Keratinocyte (primary cell): ENCODE measurements around the gene ACAP3.

Experiments
- EZH2 ChIP-seq: IDR thresholded peaks from one replicate; pipeline ENCODE4 v1.6.1; 2012; ENCODE audit warnings: inconsistent platforms, mild to moderate bottlenecking, low read length, moderate library complexity
- TF ChIP-seq, protein P1 (sequence below), 3 experiments: IDR thresholded peaks in 1 of 3; conservative IDR thresholded peaks in 1 of 3; optimal IDR thresholded peaks in 1 of 3; 2 replicates in 2 of 3; 3 replicates in 1 of 3; pipeline versions ENCODE3 to v1.5.1; 2011; ENCODE audit warnings: low read length in 3 of 3, mild to moderate bottlenecking in 3 of 3, moderate library complexity in 2 of 3, control low read depth in 1 of 3, inconsistent platforms in 1 of 3; ENCODE audit not compliant: insufficient read depth in 2 of 3; ENCODE audit errors: extremely low read depth in 1 of 3

DNA sequence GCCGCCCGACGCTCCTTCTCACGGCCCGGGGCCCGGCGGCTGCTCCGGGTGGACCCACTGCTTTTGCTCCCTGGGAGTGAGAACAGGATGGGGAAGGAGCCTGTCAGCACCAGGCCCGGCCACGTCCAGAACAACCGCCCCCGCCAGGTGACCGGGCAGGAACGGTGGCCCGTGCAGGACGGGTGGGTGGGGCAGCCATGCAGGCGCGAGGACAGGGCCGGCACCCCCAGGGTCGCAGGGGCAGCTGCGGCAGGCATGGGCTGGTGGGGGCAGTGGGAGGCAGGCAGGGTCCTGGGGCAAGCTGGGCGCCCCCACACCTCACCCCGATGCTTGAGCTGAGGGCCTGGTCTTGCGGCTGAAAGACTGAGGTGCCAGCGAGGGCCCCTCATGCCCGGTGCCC, 28.7 kb upstream of the ACAP3 start:
- TF ChIP-seq, protein P1, sequence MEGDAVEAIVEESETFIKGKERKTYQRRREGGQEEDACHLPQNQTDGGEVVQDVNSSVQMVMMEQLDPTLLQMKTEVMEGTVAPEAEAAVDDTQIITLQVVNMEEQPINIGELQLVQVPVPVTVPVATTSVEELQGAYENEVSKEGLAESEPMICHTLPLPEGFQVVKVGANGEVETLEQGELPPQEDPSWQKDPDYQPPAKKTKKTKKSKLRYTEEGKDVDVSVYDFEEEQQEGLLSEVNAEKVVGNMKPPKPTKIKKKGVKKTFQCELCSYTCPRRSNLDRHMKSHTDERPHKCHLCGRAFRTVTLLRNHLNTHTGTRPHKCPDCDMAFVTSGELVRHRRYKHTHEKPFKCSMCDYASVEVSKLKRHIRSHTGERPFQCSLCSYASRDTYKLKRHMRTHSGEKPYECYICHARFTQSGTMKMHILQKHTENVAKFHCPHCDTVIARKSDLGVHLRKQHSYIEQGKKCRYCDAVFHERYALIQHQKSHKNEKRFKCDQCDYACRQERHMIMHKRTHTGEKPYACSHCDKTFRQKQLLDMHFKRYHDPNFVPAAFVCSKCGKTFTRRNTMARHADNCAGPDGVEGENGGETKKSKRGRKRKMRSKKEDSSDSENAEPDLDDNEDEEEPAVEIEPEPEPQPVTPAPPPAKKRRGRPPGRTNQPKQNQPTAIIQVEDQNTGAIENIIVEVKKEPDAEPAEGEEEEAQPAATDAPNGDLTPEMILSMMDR (optimal IDR thresholded peaks at IDR 0.05 in 1 of 3, IDR thresholded peaks at IDR 0.05 in 1 of 3, conservative IDR thresholded peaks at IDR 0.05 in 1 of 3; ENCODE audit: extremely low read depth in 1 of 3, insufficient read depth in 2 of 3, low read length in 3 of 3), result no peak
- TF ChIP-seq EZH2, result no peak
